Calu3 (cell line): ENCODE measurements around the gene SLC13A1. TPM values are rescaled to one million over a fixed set of nuclear protein-coding genes. Genes with fewer than 3 reads are reported as not detected.

Source experiments
- BruUV-seq: library from RNA; stranded (reverse); fragments of 400-500 nt; replicated peaks from 2 replicates; lab custom pipeline; 2021; lab: Mats Ljungman, UMichigan
- CTCF ChIA-PET: fragments of 300-600 bp; sonication (Branson Sonifier 250); formaldehyde crosslinking; loops from one replicate; lab custom pipeline; 2022; ENCODE audit warnings: antibody characterized with exemption; lab: Charles Lee
- DNase-seq: peaks from one replicate; pipeline ENCODE4 v3.0.0; 2022
- H3K27ac Mint-ChIP-seq: one replicate; pipeline ENCODE4 v1.8.0; 2022; ENCODE audit warnings: mixed read lengths; ENCODE audit not compliant: unreplicated experiment
- H3K27me3 Mint-ChIP-seq: one replicate; pipeline ENCODE4 v1.8.0; 2022; ENCODE audit warnings: mixed read lengths; ENCODE audit not compliant: unreplicated experiment
- H3K36me3 Mint-ChIP-seq: one replicate; pipeline ENCODE4 v1.8.0; 2022; ENCODE audit warnings: mild to moderate bottlenecking, moderate library complexity, mixed read lengths; ENCODE audit not compliant: insufficient read depth, unreplicated experiment
- H3K4me1 Mint-ChIP-seq: one replicate; pipeline ENCODE4 v1.8.0; 2022; ENCODE audit warnings: mild to moderate bottlenecking, low read depth, mixed read lengths; ENCODE audit not compliant: unreplicated experiment
- H3K4me3 Mint-ChIP-seq: one replicate; pipeline ENCODE4 v1.8.0; 2022; ENCODE audit warnings: mild to moderate bottlenecking, low read depth, moderate library complexity, mixed read lengths; ENCODE audit not compliant: unreplicated experiment
- H3K9me3 Mint-ChIP-seq: one replicate; pipeline ENCODE4 v1.8.0; 2022; ENCODE audit warnings: low read depth, mixed read lengths; ENCODE audit not compliant: unreplicated experiment
- intact Hi-C: fragments of 100-400 bp; cut with micrococcal nuclease; formaldehyde crosslinking; loops from one replicate; pipeline ENCODE4 v1.10.0; 2022; ENCODE audit not compliant: unreplicated experiment
- total RNA-seq: library from RNA; stranded (reverse); gene quantifications from 2 replicates; pipeline ENCODE4 v1.2.3, GENCODE V29; 2022
- TF ChIP-seq, protein P1 (sequence below): fragments of 200-600 bp; IDR thresholded peaks from one replicate; pipeline ENCODE4 v1.8.0; 2022; ENCODE audit warnings: antibody characterized with exemption; ENCODE audit not compliant: unreplicated experiment

The SLC13A1 gene
- total RNA-seq, 1 experiment from 2014 or later: not detected

DNA sequence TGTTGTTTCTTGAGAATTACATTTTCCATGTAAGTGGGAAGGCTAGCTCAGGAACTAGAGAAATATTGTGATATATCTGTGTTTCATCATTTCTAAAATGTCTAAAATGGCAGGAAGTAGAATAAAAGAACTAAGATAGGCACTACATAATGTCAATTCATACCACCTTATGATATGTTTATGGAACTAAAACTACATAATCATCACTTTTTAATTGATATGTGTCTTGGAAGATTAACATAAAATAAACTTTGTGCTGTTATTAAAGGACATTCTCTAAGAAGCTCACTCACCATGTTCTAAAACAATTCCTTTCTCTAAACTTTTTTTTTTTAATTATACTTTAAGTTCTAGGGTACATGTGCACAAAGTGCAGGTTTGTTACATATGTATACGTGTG lies 120.7 kb downstream of the SLC13A1 start:
- Mint-ChIP-seq H3K9me3 (peaks cover 2% of the 10 kb centered on the region), H3K27me3 (no peaks in the 10 kb centered on the region), H3K36me3 (no peaks in the 10 kb centered on the region), H3K4me1 (no peaks in the 10 kb centered on the region), H3K4me3 (no peak overlapping the region), H3K27ac (no peak overlapping the region)
- TF ChIP-seq, protein P1, sequence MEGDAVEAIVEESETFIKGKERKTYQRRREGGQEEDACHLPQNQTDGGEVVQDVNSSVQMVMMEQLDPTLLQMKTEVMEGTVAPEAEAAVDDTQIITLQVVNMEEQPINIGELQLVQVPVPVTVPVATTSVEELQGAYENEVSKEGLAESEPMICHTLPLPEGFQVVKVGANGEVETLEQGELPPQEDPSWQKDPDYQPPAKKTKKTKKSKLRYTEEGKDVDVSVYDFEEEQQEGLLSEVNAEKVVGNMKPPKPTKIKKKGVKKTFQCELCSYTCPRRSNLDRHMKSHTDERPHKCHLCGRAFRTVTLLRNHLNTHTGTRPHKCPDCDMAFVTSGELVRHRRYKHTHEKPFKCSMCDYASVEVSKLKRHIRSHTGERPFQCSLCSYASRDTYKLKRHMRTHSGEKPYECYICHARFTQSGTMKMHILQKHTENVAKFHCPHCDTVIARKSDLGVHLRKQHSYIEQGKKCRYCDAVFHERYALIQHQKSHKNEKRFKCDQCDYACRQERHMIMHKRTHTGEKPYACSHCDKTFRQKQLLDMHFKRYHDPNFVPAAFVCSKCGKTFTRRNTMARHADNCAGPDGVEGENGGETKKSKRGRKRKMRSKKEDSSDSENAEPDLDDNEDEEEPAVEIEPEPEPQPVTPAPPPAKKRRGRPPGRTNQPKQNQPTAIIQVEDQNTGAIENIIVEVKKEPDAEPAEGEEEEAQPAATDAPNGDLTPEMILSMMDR: no peak
- CTCF ChIA-PET: no interaction called here
- BruUV-seq: no TSS peak
- intact Hi-C loops: no loop called here
- DNase-seq: no peak

DNA sequence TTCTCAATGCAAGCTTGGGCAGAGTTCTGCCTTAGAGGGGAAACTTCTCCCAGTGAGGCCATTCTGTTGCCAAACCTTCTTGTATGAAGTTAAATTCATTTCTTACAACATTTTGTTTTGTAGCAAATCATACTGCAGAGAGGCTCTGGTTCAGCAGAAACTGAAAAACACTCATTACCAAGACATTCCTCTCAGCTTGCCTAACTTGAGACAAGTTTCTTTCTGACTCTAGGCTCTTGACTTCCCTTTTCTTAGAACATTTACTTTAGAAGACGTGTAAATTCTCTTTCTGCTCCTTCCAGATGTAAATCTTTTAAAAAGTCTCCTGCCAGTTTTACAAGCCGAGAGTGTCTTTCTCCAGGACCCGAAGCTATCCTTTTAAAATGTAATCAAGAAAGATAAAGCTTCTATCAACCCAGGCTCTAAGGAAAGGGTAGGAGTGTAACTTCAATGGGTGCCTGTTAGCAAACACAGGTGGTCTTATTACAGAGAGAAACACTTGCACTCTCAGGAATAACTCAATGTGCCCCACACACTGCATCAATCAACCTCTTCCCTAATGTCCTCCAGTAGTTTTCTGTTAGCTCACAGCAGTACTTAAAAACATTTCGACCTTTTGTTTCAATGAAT lies 123.8 kb downstream of the SLC13A1 start:
- TF ChIP-seq, protein P1: no peak
- Mint-ChIP-seq H3K9me3 (no peaks in the 10 kb centered on the region), H3K4me1 (no peaks in the 10 kb centered on the region), H3K36me3 (no peaks in the 10 kb centered on the region), H3K27ac (no peak overlapping the region), H3K4me3 (no peak overlapping the region), H3K27me3 (no peaks in the 10 kb centered on the region)
- no TSS peak for BruUV-seq
- DNase-seq: no peak
- CTCF ChIA-PET: interaction anchor here (0.5 kb wide), 1 partner anchor 406 kb away, joined by 3 read pairs; no protein-coding TSS in a partner anchor
- intact Hi-C loops: no loop called here

DNA sequence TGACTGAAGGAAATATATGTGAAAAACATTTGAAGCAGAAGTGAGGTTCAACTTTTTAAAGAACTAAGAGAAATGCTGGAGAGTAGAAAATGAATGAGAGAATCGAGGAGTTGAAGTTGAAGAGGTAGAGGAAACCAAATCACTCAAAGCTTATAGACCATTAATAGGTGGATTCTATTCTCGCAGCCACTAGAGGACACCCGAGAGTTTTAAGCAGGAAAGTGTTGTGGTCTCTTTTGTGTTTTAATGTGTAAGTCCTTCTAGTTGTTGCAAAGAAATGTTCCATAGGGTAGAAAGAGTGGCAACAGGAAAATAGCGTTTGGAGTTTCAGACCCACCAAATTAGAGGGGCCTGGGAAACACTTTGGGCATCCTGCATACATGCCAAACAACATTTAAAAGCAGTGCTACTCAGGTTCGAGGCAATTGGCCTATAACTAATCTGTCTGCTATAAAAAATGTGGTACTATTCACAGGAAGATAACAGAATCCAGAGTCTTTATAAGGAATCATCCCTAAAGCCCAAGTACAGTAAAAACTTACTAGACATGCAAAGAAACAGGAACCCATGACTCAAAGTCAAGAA lies 129.0 kb downstream of the SLC13A1 start:
- peak; percentile 18 for DNase-seq
- Mint-ChIP-seq H3K4me3 (no peak overlapping the region), H3K36me3 (no peaks in the 10 kb centered on the region), H3K9me3 (no peaks in the 10 kb centered on the region), H3K27ac (no peak overlapping the region), H3K4me1 (no peaks in the 10 kb centered on the region), H3K27me3 (no peaks in the 10 kb centered on the region)
- CTCF ChIA-PET: interaction anchor here (1.5 kb wide), 1 partner anchor 297 kb away, joined by 4 read pairs; no protein-coding TSS in a partner anchor
- no TSS peak for BruUV-seq
- intact Hi-C loops: loop anchor here (2.0 kb wide), 2 partner anchors 84 to 296 kb away; no protein-coding TSS in a partner anchor
- TF ChIP-seq, protein P1: no peak

DNA sequence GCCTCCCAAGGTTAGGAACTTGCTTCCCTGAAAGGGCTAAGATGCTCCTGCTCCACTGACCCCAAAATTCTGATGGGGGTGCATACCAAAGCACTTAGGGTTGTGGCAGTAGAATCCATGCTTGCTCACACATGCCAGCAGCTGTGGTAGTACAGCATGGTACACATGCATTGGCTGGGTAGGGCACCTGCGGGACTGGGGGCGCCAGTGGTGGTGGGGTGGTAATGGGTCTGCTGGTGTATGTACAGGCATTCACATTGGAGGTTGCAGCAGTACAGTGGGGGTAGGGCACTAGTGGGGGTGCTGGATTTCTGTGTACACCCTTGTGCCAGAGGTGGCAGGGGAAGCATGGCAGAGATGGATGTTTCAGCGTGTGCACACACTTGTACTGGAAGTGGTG lies 132.0 kb downstream of the SLC13A1 start:
- intact Hi-C loops: no loop called here
- CTCF ChIA-PET: no interaction called here
- Mint-ChIP-seq H3K27me3 (no peaks in the 10 kb centered on the region), H3K4me3 (no peak overlapping the region), H3K36me3 (no peaks in the 10 kb centered on the region), H3K9me3 (no peaks in the 10 kb centered on the region), H3K27ac (no peak overlapping the region), H3K4me1 (no peaks in the 10 kb centered on the region)
- DNase-seq: no peak
- BruUV-seq: no TSS peak
- TF ChIP-seq, protein P1: no peak

Other genes starting within 250 kb of the SLC13A1 start
- gene TAS2R16, start 204.3 kb downstream of the SLC13A1 start, total RNA-seq: not detected in 2 replicates